Peyer's patch (tissue), 4 donors: ENCODE data around the gene MUC5B. TPM values are rescaled to one million over a fixed set of nuclear protein-coding genes. Genes with fewer than 3 reads are reported as not detected.

Experiments used
- DNase-seq, 3 donors: peaks; one replicate each; pipeline ENCODE4 v3.0.0-alpha.2; 2017 to 2019
- H3K27ac ChIP-seq, 4 donors: fragments of 200-600 bp; sonication (generic); one replicate each; pipeline ENCODE4 v1.5.1; 2016 to 2019
- H3K27me3 ChIP-seq, 2 donors: fragments of 200-600 bp; sonication (generic); one replicate each; pipeline ENCODE4 v1.5.1; 2019
- H3K36me3 ChIP-seq, 3 donors: fragments of 200-600 bp; sonication (generic); one replicate each; pipeline ENCODE4 v1.5.1; 2016 to 2019
- H3K4me1 ChIP-seq, 4 donors: fragments of 200-600 bp; sonication (generic); one replicate each; pipeline ENCODE4 v1.5.1; 2016 to 2019
- H3K4me3 ChIP-seq, 4 donors: fragments of 200-600 bp; sonication (generic); 1 replicate in 3 of 4; 2 replicates in 1 of 4; pipeline ENCODE4 v1.5.1; 2016 to 2019; ENCODE audit warnings: mild to moderate bottlenecking in 1 of 4
- H3K9me3 ChIP-seq, 4 donors: fragments of 200-600 bp; sonication (generic); one replicate each; pipeline ENCODE4 v1.5.1; 2016 to 2019; ENCODE audit warnings: mild to moderate bottlenecking in 1 of 4
- POLR2A ChIP-seq, 2 donors: fragments of 450-650 bp; IDR thresholded peaks; one replicate each; pipeline ENCODE4 v1.5.1; 2017; ENCODE audit warnings: antibody characterized with exemption in 2 of 2, mild to moderate bottlenecking in 2 of 2, moderate library complexity in 2 of 2
- total RNA-seq, 4 donors: library from RNA; depleted of rRNA; stranded (reverse); fragments of >200 nt; gene quantifications; one replicate each; pipeline ENCODE4 v1.1.0, GENCODE V29; 2016
- TF ChIP-seq, protein P1 (sequence below), 6 experiments: fragments of 450-650 bp in 4 of 6; fragments of 200-600 bp in 2 of 6; sonication (generic) in 1 of 6; IDR thresholded peaks; one replicate each; pipeline ENCODE4 v1.5.1; 2017 to 2019; ENCODE audit warnings: antibody characterized with exemption in 6 of 6, mild to moderate bottlenecking in 3 of 6, moderate library complexity in 1 of 6

The MUC5B gene
- total RNA-seq, 4 donors from 2014 or later, result 0.18 to 25.6 (median 10.5) TPM

DNA sequence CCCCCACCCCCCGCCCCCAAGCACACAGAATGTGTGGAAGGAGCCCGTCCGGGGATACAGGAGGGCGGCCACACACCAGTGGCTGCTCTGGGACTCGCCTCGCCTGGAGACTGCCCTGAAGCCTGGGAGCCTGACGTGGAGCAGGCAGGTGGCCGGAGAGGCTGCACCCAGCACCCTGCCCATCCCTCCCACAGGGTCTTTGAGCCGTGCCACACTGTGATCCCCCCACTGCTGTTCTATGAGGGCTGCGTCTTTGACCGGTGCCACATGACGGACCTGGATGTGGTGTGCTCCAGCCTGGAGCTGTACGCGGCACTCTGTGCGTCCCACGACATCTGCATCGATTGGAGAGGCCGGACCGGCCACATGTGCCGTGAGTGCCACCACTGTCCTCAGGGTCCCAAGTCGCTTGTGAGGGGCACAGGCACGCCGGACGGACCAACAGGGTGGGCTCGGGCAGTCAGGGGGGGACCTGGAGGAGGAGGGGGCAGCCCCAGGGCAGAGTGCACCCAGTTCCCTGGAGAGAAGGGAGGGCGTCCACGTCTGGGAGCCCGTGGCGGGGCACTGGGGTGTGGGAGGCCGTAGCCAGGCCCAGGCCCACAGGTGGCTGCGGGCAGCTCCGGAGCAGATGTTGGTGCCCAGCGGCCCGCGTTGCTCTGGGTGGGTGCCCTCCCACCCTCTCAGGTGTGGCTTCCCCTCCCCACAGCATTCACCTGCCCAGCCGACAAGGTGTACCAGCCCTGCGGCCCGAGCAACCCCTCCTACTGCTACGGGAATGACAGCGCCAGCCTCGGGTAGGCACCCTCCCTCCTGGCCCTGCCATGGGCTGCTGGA is 27.0 kb upstream of the MUC5B start:
- Histone ChIP-seq H3K4me3 (no peak overlapping the region), H3K36me3 (no peaks in the 10 kb centered on the region), H3K4me1 (no peaks in the 10 kb centered on the region), H3K27me3 (no peaks in the 10 kb centered on the region), H3K9me3 (no peaks in the 10 kb centered on the region), H3K27ac (no peak overlapping the region)
- no peak for TF ChIP-seq POLR2A (IDR thresholded peaks at IDR 0.05)
- TF ChIP-seq, protein P1, sequence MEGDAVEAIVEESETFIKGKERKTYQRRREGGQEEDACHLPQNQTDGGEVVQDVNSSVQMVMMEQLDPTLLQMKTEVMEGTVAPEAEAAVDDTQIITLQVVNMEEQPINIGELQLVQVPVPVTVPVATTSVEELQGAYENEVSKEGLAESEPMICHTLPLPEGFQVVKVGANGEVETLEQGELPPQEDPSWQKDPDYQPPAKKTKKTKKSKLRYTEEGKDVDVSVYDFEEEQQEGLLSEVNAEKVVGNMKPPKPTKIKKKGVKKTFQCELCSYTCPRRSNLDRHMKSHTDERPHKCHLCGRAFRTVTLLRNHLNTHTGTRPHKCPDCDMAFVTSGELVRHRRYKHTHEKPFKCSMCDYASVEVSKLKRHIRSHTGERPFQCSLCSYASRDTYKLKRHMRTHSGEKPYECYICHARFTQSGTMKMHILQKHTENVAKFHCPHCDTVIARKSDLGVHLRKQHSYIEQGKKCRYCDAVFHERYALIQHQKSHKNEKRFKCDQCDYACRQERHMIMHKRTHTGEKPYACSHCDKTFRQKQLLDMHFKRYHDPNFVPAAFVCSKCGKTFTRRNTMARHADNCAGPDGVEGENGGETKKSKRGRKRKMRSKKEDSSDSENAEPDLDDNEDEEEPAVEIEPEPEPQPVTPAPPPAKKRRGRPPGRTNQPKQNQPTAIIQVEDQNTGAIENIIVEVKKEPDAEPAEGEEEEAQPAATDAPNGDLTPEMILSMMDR (IDR thresholded peaks at IDR 0.05), result no peak
- peak in 2 of 3 donors; percentile 31 to 36 for DNase-seq

DNA sequence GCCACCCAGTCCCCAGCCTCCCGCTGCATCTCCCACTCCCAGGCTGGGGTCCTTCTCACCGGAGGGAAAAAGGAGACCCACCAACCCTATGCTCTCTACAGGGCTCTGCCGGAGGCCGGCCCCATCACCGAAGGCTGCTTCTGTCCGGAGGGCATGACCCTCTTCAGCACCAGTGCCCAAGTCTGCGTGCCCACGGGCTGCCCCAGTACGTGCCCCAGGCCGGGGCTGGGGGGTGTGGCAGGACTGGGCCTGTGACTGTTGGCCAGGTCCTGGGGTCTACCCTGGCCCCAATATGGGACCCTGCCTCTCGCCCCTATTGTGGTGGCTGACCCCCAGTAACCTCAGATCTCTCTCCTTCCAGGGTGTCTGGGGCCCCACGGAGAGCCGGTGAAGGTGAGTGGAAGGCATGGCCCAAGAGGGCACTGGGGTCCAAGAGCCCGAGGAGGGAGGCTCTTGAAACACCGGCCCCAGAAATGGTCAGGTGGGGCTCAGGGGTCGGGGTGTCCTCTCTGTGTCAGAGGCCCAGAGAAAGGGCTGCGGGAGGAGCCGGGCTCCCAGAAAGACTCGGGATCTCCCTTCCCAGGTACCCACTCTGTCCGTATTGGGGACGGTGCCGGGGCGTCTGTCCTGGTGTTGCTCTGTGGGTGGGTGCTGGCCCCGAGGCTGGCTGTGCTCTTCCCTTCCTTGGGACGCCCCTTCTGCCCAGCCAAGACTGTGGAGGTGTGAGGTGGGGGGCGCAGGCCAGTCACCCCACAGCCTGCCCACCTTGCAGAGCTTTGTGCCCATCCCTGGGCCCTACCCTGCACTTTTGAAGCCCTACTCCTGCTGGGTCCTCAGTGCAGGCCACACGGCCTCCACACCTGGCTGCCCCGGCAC is 26.1 kb upstream of the MUC5B start:
- Histone ChIP-seq H3K36me3 (no peaks in the 10 kb centered on the region), H3K9me3 (no peaks in the 10 kb centered on the region), H3K27me3 (no peaks in the 10 kb centered on the region), H3K4me1 (no peaks in the 10 kb centered on the region), H3K27ac (no peak overlapping the region), H3K4me3 (no peak overlapping the region)
- TF ChIP-seq, protein P1 (IDR thresholded peaks at IDR 0.05), result no peak
- no peak for TF ChIP-seq POLR2A (IDR thresholded peaks at IDR 0.05)
- peak in 1 of 3 donors; percentile 38 for DNase-seq

DNA sequence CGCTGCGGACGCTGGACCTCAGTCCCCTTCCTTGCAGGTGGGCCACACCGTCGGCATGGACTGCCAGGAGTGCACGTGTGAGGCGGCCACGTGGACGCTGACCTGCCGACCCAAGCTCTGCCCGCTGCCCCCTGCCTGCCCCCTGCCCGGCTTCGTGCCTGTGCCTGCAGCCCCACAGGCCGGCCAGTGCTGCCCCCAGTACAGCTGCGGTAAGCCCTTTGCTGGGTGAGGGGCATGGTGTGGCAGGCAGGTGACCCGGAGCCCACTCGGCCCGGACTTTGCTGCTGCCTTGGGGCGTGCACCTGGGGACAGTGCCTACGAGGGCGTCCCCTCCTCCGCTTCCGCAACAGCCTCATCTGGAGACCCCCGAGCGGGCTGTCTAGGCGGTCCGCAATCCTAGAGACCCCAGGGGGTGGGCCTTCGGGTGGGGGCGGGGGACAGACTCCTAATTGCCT is 25.4 kb upstream of the MUC5B start:
- Histone ChIP-seq H3K4me1 (no peaks in the 10 kb centered on the region), H3K36me3 (no peaks in the 10 kb centered on the region), H3K9me3 (no peaks in the 10 kb centered on the region), H3K27me3 (no peaks in the 10 kb centered on the region), H3K27ac (no peak overlapping the region), H3K4me3 (no peak overlapping the region)
- DNase-seq, result peak in 2 of 3 donors; percentile 33 to 40
- TF ChIP-seq, protein P1 (IDR thresholded peaks at IDR 0.05), result no peak
- TF ChIP-seq POLR2A (IDR thresholded peaks at IDR 0.05), result no peak

DNA sequence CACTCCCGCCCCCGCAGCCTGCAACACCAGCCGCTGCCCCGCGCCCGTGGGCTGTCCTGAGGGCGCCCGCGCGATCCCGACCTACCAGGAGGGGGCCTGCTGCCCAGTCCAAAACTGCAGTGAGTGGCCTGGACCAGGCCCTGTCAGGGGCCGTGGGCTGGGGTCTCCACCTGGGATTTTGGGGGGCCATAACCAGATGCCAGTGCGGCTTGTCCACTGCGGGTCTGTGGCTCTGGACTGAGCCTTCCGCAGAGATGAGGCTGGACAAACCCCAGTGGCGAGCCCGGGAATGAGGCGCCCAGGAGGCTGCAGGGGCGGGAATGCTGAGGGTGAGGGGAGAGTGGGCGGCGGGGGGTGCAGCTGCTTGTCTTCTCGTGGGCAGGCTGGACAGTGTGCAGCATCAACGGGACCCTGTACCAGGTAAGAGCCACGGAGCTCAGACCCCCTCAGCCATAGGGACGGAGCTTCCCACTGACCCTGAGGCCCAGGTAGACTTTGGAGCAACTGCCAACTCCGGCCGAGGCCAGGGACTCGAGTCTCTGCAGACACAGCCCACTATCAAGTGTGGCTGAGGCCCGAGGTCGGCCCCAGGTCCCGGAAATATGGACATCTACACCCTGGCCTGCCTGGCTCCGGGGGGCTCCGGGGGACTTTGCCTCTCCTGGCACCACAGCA is 24.8 kb upstream of the MUC5B start:
- TF ChIP-seq POLR2A (IDR thresholded peaks at IDR 0.05), result no peak
- TF ChIP-seq, protein P1 (IDR thresholded peaks at IDR 0.05), result no peak
- Histone ChIP-seq H3K4me1 (peaks cover 0 to 3% (median 0%) of the 10 kb centered on the region in 4 donors), H3K27me3 (no peaks in the 10 kb centered on the region), H3K27ac (no peak overlapping the region), H3K4me3 (no peak overlapping the region), H3K9me3 (no peaks in the 10 kb centered on the region), H3K36me3 (no peaks in the 10 kb centered on the region)
- peak in 1 of 3 donors; percentile 38 for DNase-seq

DNA sequence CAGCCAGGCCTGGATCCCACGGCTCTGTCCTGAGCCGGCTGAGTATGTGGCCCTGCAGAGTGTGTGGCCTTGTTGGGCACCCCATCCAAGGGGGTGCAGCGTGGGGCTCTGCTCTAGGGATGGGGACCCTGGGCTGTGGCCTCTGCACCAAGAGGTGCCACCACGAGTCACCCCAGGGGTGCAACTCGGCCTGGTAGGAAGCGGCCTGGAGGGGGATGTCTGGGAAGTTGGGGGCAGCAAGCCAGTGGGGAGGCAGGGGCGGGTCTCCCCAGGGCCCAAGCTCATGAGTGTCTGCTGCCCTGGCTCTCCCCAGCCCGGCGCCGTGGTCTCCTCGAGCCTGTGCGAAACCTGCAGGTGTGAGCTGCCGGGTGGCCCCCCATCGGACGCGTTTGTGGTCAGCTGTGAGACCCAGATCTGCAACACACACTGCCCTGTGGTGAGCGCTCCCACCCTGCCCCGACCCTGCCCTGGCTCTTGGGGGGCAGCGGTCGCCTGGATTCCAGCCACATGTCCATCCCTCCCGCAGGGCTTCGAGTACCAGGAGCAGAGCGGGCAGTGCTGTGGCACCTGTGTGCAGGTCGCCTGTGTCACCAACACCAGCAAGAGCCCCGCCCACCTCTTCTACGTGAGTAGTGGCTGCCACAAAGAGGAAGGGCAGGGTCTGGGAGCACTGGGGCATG is 24.2 kb upstream of the MUC5B start:
- no peak for TF ChIP-seq POLR2A (IDR thresholded peaks at IDR 0.05)
- TF ChIP-seq, protein P1 (IDR thresholded peaks at IDR 0.05), result no peak
- DNase-seq, result peak in 2 of 3 donors; percentile 39 to 45
- Histone ChIP-seq H3K9me3 (no peaks in the 10 kb centered on the region), H3K4me3 (no peak overlapping the region), H3K36me3 (no peaks in the 10 kb centered on the region), H3K4me1 (peaks cover 0 to 3% (median 0%) of the 10 kb centered on the region in 4 donors), H3K27ac (no peak overlapping the region), H3K27me3 (no peaks in the 10 kb centered on the region)
